HUES6 (cell line): Measurements from ENCODE around the gene GLB1L3.
"Not testable (repeated sequence)": the region's sequence is repeated elsewhere in the genome, so short reads cannot be mapped to it uniquely, and the experiment has no call there.

Source experiments
- H3K27ac ChIP-seq: 2 replicates; pipeline ENCODE4 v1.7.0; 2013; ENCODE audit warnings: low read depth, mild to moderate bottlenecking, low read length, inconsistent platforms
- H3K27me3 ChIP-seq: 2 replicates; pipeline ENCODE4 v1.6.1; 2013; ENCODE audit warnings: low read length; ENCODE audit not compliant: control insufficient read depth, insufficient read depth
- H3K36me3 ChIP-seq: 2 replicates; pipeline ENCODE4 v1.6.1; 2013; ENCODE audit warnings: low read length; ENCODE audit not compliant: control insufficient read depth, insufficient read depth
- H3K4me1 ChIP-seq: 2 replicates; pipeline ENCODE4 v1.6.1; 2013; ENCODE audit warnings: low read length; ENCODE audit not compliant: control insufficient read depth, insufficient read depth
- H3K4me3 ChIP-seq: 2 replicates; pipeline ENCODE4 v1.5.1; 2013; ENCODE audit warnings: low read depth, low read length
- H3K9ac ChIP-seq: one replicate; pipeline ENCODE4 v1.6.1; 2013; ENCODE audit warnings: mild to moderate bottlenecking, low read length
- H3K9me3 ChIP-seq: 2 replicates; pipeline ENCODE4 v1.6.1; 2013; ENCODE audit warnings: low read depth, low read length; ENCODE audit not compliant: control insufficient read depth, insufficient read depth

The GLB1L3 gene

DNA sequence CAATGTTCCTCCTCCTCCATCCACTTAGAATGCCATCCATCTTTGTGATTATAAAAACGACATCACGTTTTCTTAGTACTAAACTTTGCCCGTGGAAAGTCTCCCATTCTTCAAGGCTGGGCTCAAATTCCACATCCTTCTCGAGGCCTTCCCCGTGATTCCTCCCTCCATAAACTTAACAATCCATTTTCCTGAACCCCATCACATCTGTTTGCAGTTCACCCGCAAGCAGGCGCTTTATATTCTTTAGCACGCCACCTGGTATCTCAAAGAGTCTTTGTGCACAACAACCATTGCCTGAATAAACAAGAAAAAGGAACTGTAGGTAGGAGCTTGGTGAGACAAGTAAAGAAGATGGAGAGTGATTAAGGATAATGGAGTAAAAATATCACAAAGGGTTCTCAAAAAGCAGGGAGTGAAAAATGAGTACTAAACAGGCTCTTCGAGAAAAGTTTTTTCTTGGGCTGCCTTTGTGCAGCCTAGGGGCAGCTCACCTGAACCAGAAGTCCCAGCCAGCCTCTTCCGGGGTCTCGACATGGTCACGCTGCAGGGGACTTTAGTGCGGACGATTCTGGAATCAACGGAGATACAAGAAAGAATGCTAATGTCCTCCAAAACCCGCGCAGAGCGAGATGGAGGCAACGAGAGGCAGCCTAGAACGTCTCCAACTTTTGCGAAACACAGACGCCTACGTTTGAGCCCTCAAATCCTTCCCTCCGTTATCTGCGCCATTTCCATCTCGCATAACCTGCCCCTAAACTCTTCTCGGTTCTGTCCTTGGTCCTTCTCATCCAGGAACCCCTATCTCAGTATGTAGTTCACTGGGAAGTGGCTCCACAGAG lies 23.6 kb upstream of the GLB1L3 start:
- Histone ChIP-seq H3K27me3 (no peaks in the 10 kb centered on the region), H3K4me1 (peaks cover 12% of the 10 kb centered on the region; the same call in 1 of the 2 replicates), H3K9ac (peak overlapping the region; percentile 74), H3K27ac (no peak overlapping the region), H3K36me3 (peaks cover 49% of the 10 kb centered on the region), H3K4me3 (peak overlapping the region; percentile 89), H3K9me3 (no peaks in the 10 kb centered on the region)

DNA sequence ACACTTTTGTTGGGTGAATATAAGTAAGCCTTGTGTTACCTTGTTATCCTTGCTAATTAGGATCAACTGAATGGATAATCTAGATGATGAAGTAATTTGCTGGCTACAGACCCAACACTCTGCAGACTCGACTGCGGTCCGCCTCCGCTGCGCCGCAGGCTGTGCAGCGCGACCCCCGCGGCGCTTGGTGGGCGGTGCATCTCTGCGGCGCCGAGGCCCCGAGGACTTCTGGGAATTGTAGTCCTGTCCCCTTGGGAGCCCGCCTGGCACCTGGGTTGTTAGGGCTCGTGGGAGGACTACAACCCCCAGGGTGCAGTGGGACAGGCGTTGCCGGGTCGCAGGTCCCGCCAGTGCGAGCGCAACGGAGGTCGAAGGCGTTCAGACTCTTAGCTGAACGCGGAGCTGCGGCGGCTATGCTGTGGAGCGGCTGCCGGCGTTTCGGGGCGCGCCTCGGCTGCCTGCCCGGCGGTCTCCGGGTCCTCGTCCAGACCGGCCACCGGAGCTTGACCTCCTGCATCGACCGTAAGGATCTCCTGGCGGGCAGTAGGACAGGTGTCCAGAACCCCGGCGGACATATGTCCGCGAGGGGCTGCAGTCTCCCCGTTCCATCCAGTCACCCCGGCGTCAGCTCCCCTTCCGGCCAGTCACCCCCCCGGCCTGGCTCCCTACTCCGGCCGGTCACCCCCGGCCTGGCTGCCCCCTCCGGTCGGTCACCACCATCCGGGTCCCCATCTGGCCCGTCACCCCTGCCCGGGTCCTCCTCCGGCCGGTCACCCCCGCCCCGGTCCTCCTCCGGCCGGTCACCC lies 22.8 kb upstream of the GLB1L3 start, which contains the start of the genes ACAD8 and THYN1:
Gene ACAD8, plus strand, starts transcription at position 381 of the 806 bp plus-strand sequence. Its CDS starts 33 bp downstream, at position 414.
Gene THYN1, minus strand, starts transcription at position 165 of the 806 bp plus-strand sequence. CDS start 470 bp downstream, outside the sequence.
- Histone ChIP-seq H3K9me3 (no peaks in the 10 kb centered on the region), H3K27me3 (no peaks in the 10 kb centered on the region), H3K27ac (no peak within 1 kb of the TSS), H3K4me1 (peaks cover 12% of the 10 kb centered on the region; the same call in 1 of the 2 replicates), H3K9ac (peak within 1 kb of the TSS; percentile 78), H3K36me3 (peaks cover 47% of the 10 kb centered on the region), H3K4me3 (peak within 1 kb of the TSS; percentile 89)

- Histone ChIP-seq H3K9ac (no peak overlapping the region), H3K4me1 (peaks cover 12% of the 10 kb centered on the region; the same call in 1 of the 2 replicates), H3K27ac (no peak overlapping the region), H3K27me3 (no peaks in the 10 kb centered on the region), H3K4me3 (peak overlapping the region; percentile 89), H3K9me3 (no peaks in the 10 kb centered on the region), H3K36me3 (peaks cover 47% of the 10 kb centered on the region)
These were observed 21.6 kb upstream of the GLB1L3 start for GRCh38 chr11:134254433-134255183.

- H3K36me3 ChIP-seq = peaks cover 47% of the 10 kb centered on the region
- peaks cover 12% of the 10 kb centered on the region; the same call in 1 of the 2 replicates for H3K4me1 ChIP-seq
- not testable (repeated sequence) for H3K9ac ChIP-seq, H3K9me3 ChIP-seq, H3K4me3 ChIP-seq, H3K27me3 ChIP-seq, H3K27ac ChIP-seq
These were observed 21.0 kb upstream of the GLB1L3 start for GRCh38 chr11:134255184-134255561.

- Histone ChIP-seq H3K9me3 (no peaks in the 10 kb centered on the region), H3K27me3 (no peaks in the 10 kb centered on the region), H3K4me1 (peaks cover 6% of the 10 kb centered on the region; the same call in 1 of the 2 replicates), H3K27ac (no peak overlapping the region), H3K9ac (no peak overlapping the region), H3K36me3 (peaks cover 52% of the 10 kb centered on the region), H3K4me3 (no peak overlapping the region)
These were observed 19.1 kb upstream of the GLB1L3 start for GRCh38 chr11:134257101-134257500.

GRCh38 chr11:134258577-134258976 lies 17.6 kb upstream of the GLB1L3 start:
- H3K9me3 ChIP-seq = no peaks in the 10 kb centered on the region
- H3K9ac ChIP-seq = no peak overlapping the region
- H3K4me3 ChIP-seq = no peak overlapping the region
- H3K36me3 ChIP-seq = peaks cover 67% of the 10 kb centered on the region
- H3K4me1 ChIP-seq = peaks cover 6% of the 10 kb centered on the region; the same call in 1 of the 2 replicates
- no peak overlapping the region for H3K27ac ChIP-seq
- H3K27me3 ChIP-seq = no peaks in the 10 kb centered on the region

DNA sequence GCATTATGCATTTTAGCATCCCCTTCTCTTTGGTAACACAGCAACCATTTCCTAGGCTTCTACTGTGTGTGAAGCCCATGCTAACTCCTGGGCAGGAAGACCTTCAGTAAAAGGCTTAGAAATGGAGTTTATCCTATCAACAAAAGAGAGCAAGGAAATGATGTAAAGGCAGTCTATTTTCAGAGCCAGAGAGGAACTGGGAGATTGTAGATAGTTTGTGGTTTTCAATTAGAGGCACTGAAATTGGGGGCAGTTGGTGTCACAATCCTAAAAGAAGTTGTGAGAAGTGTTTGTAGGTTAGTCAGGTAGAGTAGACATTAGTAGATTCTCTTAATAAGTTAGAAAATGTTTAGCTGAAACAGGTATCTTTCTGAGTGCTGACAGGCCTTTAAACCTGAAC lies 15.7 kb upstream of the GLB1L3 start:
- Histone ChIP-seq H3K27me3 (no peaks in the 10 kb centered on the region), H3K9ac (no peak overlapping the region), H3K4me1 (0 out of 2 replicates have a peak, but pooled peaks cover 2% of the 10 kb centered on the region), H3K9me3 (no peaks in the 10 kb centered on the region), H3K27ac (no peak overlapping the region), H3K36me3 (peaks cover 70% of the 10 kb centered on the region), H3K4me3 (no peak overlapping the region)

DNA sequence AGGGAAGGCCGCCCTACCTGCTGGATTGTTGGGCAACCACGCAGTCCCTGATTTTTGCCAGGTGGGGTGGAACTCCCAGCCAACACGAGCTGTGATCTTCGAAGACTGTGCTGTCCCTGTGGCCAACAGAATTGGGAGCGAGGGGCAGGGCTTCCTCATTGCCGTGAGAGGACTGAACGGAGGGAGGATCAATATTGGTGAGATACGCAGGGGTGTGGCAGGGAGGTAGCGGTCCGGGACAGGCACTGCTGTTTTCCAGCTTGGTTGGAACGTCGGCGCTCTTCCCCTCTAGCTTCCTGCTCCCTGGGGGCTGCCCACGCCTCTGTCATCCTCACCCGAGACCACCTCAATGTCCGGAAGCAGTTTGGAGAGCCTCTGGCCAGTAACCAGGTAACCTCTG lies 15.2 kb upstream of the GLB1L3 start:
- Histone ChIP-seq H3K4me1 (0 out of 2 replicates have a peak, but pooled peaks cover 2% of the 10 kb centered on the region), H3K36me3 (peaks cover 70% of the 10 kb centered on the region), H3K27me3 (no peaks in the 10 kb centered on the region), H3K4me3 (no peak overlapping the region), H3K27ac (no peak overlapping the region), H3K9ac (no peak overlapping the region), H3K9me3 (no peaks in the 10 kb centered on the region)

GRCh38 chr11:134261626-134262488 lies 14.3 kb upstream of the GLB1L3 start:
- H3K9ac ChIP-seq = no peak overlapping the region
- H3K9me3 ChIP-seq = no peaks in the 10 kb centered on the region
- H3K36me3 ChIP-seq = peaks cover 63% of the 10 kb centered on the region
- H3K27ac ChIP-seq = no peak overlapping the region
- no peaks in the 10 kb centered on the region for H3K27me3 ChIP-seq
- no peak overlapping the region for H3K4me3 ChIP-seq
- peaks cover 11% of the 10 kb centered on the region for H3K4me1 ChIP-seq
